Right cardiac atrium (tissue), 5 donors: ENCODE measurements around the gene MYO10. TPM values are rescaled to one million over a fixed set of nuclear protein-coding genes. Genes with fewer than 3 reads are reported as not detected.

Experiments used
- ATAC-seq, 2 donors: fragments of 200-7000 bp; cut with Tn5 transposase; one replicate each; pipeline versions ENCODE4 v1.8.0 to v1.9.1; 2020; ENCODE audit warnings: moderate library complexity in 2 of 2, mild to moderate bottlenecking in 1 of 2
- DNase-seq, 3 donors: peaks; one replicate each; pipeline ENCODE4 v3.0.0-alpha.2; 2020
- H3K27ac ChIP-seq: one replicate; pipeline ENCODE4 v1.5.1; 2013; ENCODE audit warnings: mild to moderate bottlenecking, low read length, control low read depth, moderate library complexity
- H3K27me3 ChIP-seq: one replicate; pipeline ENCODE4 v1.6.1; 2013; ENCODE audit not compliant: control insufficient read depth, insufficient read depth
- H3K4me1 ChIP-seq: one replicate; pipeline ENCODE4 v1.6.1; 2013; ENCODE audit warnings: low read length; ENCODE audit not compliant: control insufficient read depth, insufficient read depth
- H3K4me3 ChIP-seq: one replicate; pipeline ENCODE4 v1.5.1; 2013; ENCODE audit warnings: low read length, control low read depth
- H3K9me3 ChIP-seq: one replicate; pipeline ENCODE4 v1.6.1; 2013; ENCODE audit warnings: low read length; ENCODE audit not compliant: control insufficient read depth
- WGBS: extraction: QIAGEN DNeasy Blood & Tissue Kit; methylation state at CpG from one replicate; pipeline ENCODE4 v1.1.7; 2013; 5-methylcytosine and 5-hydroxymethylcytosine counted together
- intact Hi-C, 4 donors: fragments of 100-400 bp; cut with DNase I; formaldehyde crosslinking; loops; one replicate each; pipeline versions ENCODE4 v1.11.0 to v1.14.0; 2022 to 2023
- polyA plus RNA-seq: library from polyadenylated mRNA; stranded (reverse); fragments of 200-250 nt; gene quantifications from one replicate; pipeline ENCODE4 v1.2.3, GENCODE V29; 2013
- total RNA-seq, 4 donors: library from RNA; stranded (reverse); fragmentation: NEBNext Ultra II Directional; extraction: Animal tissue kit (Norgen Biotek cat#: 25700); gene quantifications; one replicate each; pipeline ENCODE4 v1.2.1, GENCODE V29; 2021
- donor health status: healthy with polysubstance abuse.
- donor health status: DM: no; HTN: yes; CAD: no.
- donor health status: DM: no; HTN: no; CAD: no.
- donor health status: DM: no; HTN: yes; CAD: no; lungs with severe emphysema.
- donor health status: DM: yes; HTN: yes; CAD: no.

MYO10 gene
- total and polyA plus RNA-seq, 5 donors, result 2.1 to 4.3 (median 3.1) TPM

DNA sequence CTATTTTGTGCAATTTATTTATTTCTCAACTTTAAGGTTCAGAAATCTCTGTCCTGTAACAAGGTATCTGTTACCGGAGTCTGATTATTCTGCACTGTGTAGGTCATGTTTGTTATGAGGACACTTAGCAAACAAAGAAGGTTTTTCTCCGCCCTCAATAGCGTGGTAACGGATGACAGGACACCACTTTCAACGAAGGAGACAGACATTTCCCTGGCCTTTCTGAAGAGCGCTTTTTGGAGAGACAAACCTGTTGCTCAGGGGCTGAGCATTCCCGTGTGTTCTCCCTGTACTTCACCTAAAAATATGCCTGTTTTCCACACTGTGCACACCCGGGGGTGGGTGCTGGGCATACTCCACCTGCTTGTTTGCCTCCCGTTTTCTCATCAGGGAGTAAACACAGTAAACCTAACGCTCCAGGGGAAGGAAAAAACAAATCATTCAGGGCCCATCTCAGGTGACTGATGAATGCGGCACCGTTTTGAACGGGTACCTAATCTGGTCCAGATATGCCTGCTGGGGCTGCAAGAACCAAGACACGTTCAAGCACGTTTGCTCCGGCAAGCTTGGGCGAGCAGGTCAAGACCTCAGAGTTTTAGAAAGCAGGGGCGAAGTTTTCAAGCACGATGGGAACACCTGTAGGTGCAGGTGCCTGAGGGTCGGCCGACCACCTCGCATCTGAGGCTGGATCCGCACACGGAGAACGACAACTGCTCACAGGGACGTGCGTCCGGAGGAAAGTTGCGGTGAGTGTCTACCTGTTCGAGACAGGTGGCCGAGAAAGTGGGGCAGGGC lies 320.1 kb downstream of the MYO10 start:
- WGBS, result 17% methylated on average over 31 of the region's 31 CpGs
- Histone ChIP-seq H3K9me3 (no peaks in the 10 kb centered on the region), H3K27ac (peak overlapping the region; percentile 84), H3K27me3 (no peaks in the 10 kb centered on the region), H3K4me1 (peaks cover 5% of the 10 kb centered on the region), H3K4me3 (peak overlapping the region; percentile 71)
- intact Hi-C loops, result no loop called here
- DNase-seq (peak in 1 of 3 donors; percentile 30), ATAC-seq (no peak)

DNA sequence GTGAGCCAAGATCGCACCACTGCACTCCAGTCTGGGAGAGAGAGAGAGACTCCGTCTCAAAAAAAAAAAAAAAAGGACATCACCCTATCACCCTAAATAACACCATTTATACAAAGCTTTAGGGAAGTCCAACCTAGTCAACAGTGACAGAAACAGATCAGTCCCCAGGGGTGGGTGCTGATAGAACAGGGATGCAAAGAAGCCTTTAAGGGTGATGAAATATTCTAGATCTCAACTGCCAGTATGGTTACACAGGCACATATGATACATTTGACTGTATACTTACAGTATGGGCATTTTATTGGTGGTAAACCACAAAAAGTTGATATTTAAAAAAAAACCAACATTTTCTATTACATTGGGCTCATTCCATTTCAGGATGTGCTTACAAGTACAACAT lies 324.1 kb downstream of the MYO10 start:
- Histone ChIP-seq H3K27ac (no peak overlapping the region), H3K4me1 (peaks cover 2% of the 10 kb centered on the region), H3K9me3 (no peaks in the 10 kb centered on the region), H3K27me3 (no peaks in the 10 kb centered on the region), H3K4me3 (no peak overlapping the region)
- intact Hi-C loops, result no loop called here
- no peak for ATAC-seq
- DNase-seq, result no peak
- 83% methylated on average over 2 of the region's 2 CpGs for WGBS
